ENCODE data around the gene STMN1.

STMN1 gene

DNA sequence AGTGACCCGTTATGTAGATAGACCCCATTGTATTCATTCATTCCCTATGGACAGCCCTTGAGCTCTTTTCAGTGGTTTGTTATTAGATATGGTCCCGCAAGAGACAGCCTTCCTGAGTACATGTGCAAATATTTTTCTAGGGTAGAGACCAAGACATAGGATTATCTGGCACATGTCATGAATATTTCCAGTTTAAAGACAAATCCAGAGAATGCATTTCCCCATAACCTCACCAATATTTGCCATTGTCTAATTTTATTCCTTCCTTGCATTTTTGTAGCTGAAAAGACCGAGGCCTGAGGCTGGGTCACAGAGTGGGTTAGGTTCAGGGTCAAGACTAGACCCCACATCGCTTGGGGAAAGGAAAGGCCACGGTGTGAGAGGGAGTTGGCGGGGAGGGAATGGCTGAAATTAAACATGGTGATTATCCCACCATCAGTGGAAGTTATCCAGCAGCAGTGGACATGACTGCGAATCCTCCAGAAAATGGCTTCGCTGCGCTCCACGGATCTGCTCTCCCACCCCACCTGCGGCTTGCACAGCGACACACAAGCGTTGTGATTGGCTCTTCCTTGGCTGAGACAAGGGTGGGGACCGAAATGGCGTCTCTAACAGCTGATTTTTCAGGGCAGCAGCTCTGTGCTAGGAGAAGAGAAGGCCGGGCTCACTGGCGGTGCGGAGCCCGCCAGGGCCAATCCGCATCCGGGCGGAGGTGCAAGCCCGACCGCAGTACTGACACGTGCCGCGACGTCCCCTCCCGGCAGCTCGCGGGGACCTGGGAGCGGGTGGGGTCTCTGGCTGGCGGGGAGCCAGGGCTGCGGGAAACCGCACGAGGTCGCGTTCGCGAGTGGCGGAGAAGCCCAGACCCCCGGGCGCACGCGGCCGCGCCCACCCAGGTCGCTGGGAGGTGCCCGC is 16.1 kb upstream of the STMN1 start:
- peak in 1 of 3 experiments; percentile 35 for DNase-seq (ENCODE audit: low read depth in 3 of 3)

GRCh38 chr1:25918615-25919014 is 12.4 kb upstream of the STMN1 start:
- DNase-seq (ENCODE audit: low read depth in 3 of 3), result no peak

DNA sequence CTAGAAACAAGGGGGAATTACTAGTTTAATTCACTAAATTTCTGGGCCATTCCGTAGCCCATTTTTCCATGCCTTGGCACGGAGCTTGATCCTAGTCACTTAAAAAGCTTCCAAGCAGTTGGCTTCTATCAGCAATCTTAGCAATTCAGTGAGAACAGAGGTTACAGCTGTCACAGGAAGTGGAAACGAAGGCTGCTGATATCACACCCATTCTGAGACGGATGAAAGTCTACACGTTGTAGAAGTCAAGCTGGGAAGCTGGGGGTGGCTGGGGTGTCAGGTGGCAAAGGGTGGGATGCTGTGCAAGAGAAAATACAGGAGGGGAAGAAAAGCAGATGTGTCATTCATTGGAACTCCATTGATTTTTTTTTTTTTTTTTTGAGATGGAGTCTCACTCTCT is 11.8 kb upstream of the STMN1 start:
- no peak for DNase-seq (ENCODE audit: low read depth in 3 of 3)

- DNase-seq (ENCODE audit: low read depth in 3 of 3), result no peak
Measured at GRCh38 chr1:25916460-25916859, 10.2 kb upstream of the STMN1 start.

GRCh38 chr1:25914074-25914995 is 8.1 kb upstream of the STMN1 start:
- no peak for DNase-seq (ENCODE audit: low read depth in 3 of 3)

GRCh38 chr1:25913206-25913605 is 7.0 kb upstream of the STMN1 start:
- DNase-seq (ENCODE audit: low read depth in 3 of 3), result no peak

DNA sequence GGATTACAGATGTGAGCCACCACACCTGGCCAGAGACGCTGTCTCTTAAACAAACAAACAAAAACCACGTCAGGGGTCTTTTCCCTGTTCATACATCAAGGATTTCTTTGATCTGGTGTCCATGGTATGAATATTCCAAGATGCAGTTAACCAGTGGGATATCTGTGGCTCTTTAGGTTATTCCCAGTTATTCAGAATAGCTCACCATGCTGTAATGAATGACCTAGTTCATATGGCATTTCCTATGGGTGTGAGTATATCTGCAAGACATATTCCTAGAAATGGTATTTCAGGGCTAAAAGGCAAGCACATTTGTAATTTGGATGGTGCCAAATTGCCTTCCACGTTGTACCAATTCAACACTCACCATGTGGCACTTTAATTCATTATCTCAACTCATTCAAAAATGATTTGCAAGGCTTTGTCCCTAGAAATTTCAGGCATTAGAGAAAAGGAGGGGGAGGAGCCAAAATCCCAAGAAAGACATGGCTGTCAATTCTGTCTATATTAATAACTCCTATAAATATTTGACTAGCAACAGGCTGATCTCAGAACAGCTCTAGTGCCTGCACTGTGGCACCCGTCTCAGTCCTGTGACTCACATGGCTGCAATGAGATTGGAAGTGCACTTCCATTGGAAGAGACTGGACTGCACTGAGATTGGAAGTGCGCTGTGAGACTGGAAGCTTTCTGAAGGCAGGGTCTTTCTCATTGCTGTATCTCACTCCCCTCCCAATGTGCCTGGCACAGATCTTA is 6.0 kb upstream of the STMN1 start:
- DNase-seq (ENCODE audit: low read depth in 3 of 3), result no peak

- no peak for DNase-seq (ENCODE audit: low read depth in 3 of 3)
Measured at GRCh38 chr1:25911162-25911561, 4.9 kb upstream of the STMN1 start.

DNA sequence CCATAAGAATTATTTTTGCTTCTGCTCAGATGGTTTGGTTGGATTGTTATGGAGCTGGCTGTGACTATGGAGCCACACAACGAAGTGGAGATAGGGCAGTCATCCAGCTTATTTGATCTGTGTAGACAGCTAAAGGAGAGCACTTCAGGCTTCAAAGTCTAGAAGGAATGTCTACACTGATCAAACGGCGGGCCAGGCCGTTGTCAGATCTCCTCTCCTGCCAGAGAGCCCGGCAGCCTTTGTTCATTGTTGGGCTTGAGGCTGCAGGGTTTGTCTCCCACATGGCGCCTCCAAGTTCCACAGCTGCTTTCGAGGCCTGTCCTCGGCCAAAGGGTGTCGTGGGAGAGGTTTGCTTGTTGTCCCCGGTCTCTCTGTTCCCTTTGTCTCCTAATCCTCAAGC is 2.8 kb upstream of the STMN1 start:
- no peak for DNase-seq (ENCODE audit: low read depth in 3 of 3)

DNA sequence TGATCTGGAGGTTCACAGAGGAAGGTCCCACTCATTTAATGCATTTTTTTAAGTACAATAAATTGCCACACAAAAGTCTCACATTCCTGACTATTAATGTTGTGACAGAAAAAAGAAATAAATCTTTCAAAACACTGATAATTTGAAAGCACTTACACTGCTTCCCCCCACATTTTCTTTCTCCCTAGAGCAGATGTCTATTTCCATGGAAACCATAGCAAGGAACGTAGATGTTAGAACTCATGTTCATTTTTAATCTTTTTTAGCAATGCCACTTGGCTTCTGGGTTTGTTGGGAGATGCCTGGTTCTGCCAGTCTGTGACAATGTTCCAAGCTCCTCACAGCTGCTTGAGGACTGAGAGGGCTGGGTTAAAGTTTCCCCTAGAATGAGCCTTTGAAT is 1.9 kb upstream of the STMN1 start:
- DNase-seq (ENCODE audit: low read depth in 3 of 3), result no peak

GRCh38 chr1:25907601-25908000 is 1.4 kb upstream of the STMN1 start:
- no peak for DNase-seq (ENCODE audit: low read depth in 3 of 3)

- peak in 1 of 3 experiments; percentile 26 for DNase-seq (ENCODE audit: low read depth in 3 of 3)
Measured at GRCh38 chr1:25906644-25907300, 553 bp upstream of the STMN1 start.

DNA sequence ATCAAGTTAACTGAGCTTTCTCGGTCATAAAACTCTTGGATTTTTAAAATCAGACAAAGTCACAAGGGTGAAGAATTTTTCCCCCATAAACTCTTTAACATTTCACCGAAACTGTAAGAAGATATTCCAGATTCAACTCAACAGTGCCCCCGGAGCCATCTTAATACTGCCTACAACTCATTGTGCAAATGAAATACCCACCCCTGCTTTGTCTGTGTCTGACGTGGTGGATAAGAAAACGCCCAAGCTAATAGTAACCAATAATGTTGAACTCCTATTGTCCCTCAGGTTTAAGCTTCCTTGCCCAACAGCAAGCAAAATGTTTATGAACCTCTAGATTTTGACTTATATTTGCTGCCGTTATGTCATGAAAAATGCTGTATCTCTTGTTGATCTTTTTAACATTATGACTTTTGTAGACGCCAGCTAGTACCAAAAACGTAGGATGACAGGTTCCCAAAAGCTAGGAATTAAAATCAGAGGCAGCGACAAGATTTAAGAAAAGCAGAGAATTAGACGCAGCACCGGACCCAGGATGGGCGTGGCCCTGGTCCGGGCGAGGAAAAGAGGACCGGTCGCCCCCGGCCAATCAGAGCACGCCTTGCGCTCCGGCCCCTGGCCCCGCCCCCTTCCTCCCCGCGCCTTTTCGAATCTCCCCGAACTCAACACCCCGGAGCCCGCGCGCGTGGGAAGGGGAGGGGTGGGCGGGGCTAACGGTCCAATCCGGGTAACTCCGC is 1.1 kb downstream of the STMN1 start:
- DNase-seq (ENCODE audit: low read depth in 3 of 3), result peak; percentile 87 to 99 (median 87)

DNA sequence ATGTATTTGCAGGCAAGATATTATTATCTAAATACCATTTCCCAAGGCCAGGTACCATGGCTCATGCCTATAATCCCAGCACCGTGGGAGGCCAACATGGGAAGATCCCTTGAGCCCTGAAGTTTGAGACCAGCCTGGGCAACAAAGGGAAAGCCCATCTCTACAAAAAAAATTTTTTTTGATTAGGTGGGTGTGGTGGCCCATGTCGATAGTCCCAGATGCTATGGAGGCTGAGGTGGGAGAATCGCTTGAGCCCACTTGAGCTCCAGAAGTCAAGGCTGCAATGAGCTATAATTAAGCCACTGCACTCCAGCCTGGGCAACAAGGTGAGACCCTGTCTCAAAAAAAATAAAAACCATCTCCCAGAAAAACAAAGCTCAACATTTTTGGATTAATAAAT is 2.2 kb downstream of the STMN1 start:
- DNase-seq (ENCODE audit: low read depth in 3 of 3), result no peak

DNA sequence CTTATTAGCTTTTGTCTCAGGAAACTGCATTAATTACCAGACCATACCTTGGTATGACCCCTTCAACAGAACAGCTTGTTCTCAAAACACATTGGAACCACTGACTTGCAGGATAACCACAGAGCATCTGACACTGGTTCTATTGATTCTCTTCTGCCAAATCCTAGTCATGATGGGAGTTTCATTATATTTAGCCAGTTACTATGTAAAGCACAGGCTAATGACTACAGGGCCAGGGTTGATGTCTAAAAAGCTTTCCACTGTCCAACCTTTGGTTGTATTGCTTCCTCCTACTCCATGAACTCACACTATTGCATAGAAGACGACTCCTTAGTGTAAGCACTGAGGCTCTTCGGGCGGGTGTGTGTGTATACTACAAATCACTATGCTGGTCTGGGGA is 3.8 kb downstream of the STMN1 start:
- DNase-seq (ENCODE audit: low read depth in 3 of 3), result no peak

GRCh38 chr1:25900219-25900618 is 6.0 kb downstream of the STMN1 start:
- no peak for DNase-seq (ENCODE audit: low read depth in 3 of 3)

DNA sequence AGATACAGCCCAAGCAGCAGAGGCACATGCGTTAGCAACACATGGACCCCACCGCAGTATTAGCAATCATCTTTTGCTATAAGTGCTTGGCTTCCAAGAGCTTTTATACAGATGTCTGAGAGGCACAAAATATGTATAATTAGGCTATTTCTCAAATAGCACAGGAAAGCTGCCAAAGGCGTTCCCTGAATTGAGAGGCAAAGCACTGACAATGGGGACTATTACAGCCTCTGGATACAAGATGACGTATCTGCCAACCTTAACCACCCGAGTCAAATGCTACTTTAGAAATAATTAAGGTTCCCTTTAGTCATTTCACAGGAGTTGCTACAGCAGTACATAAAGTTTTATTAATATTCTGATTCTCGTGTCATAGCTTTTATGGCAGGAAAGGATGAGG is 6.4 kb downstream of the STMN1 start:
- no peak for DNase-seq (ENCODE audit: low read depth in 3 of 3)

- no peak for DNase-seq (ENCODE audit: low read depth in 3 of 3)
Measured at GRCh38 chr1:25898223-25899015, 7.8 kb downstream of the STMN1 start.

- DNase-seq (ENCODE audit: low read depth in 3 of 3), result no peak
Measured at GRCh38 chr1:25897754-25898153, 8.5 kb downstream of the STMN1 start.

DNA sequence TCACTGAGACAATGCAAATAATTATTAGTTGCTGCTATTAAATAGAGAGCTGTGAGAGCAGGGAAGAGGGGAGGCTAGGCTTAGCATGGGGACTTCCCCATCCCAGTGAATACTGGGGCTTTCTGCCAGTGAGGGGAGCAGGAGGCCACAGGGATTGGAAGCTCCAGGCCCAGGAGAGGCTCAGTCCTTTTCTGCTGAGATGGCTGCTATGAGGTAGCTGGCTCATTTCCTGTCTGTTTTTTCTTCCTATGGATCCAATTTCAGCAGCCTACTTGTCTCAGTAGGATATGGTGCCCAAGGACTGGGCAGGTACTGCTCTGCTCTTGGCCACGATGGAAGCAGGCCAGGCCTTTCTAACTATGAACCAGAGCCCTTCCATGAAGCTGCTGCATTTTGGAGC is 10.0 kb downstream of the STMN1 start:
- DNase-seq (ENCODE audit: low read depth in 3 of 3), result no peak
